ENCODE measurements around the gene LIN7B. TPM values are rescaled to one million over a fixed set of nuclear protein-coding genes. Genes with fewer than 3 reads are reported as not detected.
A peak's percentile ranks its signal among the peaks of the same experiment; 100 is the strongest.

The LIN7B gene
- total and polyA plus RNA-seq, 2 of the 13 experiments (the other 11 are each of a cell fraction or from before 2014, with no cell fraction given) = 5.3 to 7.6 TPM

GRCh38 chr19:49127674-49128544 is 13.7 kb downstream of the LIN7B start (continued):
- TF ChIP-seq ZFP37 (CRISPR knock-in tag; IDR thresholded peaks at IDR 0.05; ENCODE audit: borderline replicate concordance) (peak; percentile 99), THAP7 (CRISPR knock-in tag; IDR thresholded peaks at IDR 0.05) (peak; percentile 96), KLF6 (CRISPR knock-in tag; IDR thresholded peaks at IDR 0.05) (peak; percentile 99), ERF (CRISPR knock-in tag; IDR thresholded peaks at IDR 0.05) (peak; percentile 99), PREB (CRISPR knock-in tag; IDR thresholded peaks at IDR 0.05) (peak; percentile 97), RFX5 (IDR thresholded peaks at IDR 0.05; ENCODE audit: low read depth, low read length) (no peak), ZNF720 (CRISPR knock-in tag; IDR thresholded peaks at IDR 0.05) (peak; percentile 98), ZNF850 (CRISPR knock-in tag; conservative IDR thresholded peaks at IDR 0.05) (no peak; the same call in 1 of the 2 replicates), KDM3A (CRISPR knock-in tag; IDR thresholded peaks at IDR 0.05; ENCODE audit: low read depth) (peak; percentile 62; the same call in 1 of the 2 replicates), STAT5B (CRISPR knock-in tag; IDR thresholded peaks at IDR 0.05) (peak; percentile 98), FLYWCH1 (CRISPR knock-in tag; IDR thresholded peaks at IDR 0.05) (peak; percentile 98), ZIK1 (CRISPR knock-in tag; IDR thresholded peaks at IDR 0.05; ENCODE audit: borderline replicate concordance, low read depth) (peak; percentile 100), ZNF205 (CRISPR knock-in tag; IDR thresholded peaks at IDR 0.05) (peak; percentile 95), E2F5 (CRISPR knock-in tag; conservative IDR thresholded peaks at IDR 0.05) (peak; percentile 72), NCOR1 (IDR thresholded peaks at IDR 0.05; ENCODE audit: borderline replicate concordance, low read length) (no peak), ZNF644 (CRISPR knock-in tag; IDR thresholded peaks at IDR 0.05; ENCODE audit: low read depth) (no peak), TERF1 (CRISPR knock-in tag; IDR thresholded peaks at IDR 0.05) (peak; percentile 96), POLR2G (IDR thresholded peaks at IDR 0.05; ENCODE audit: low read depth, low read length) (peak; percentile 61), KDM6A (CRISPR knock-in tag; IDR thresholded peaks at IDR 0.05; ENCODE audit: low read depth) (no peak), EEA1 (CRISPR knock-in tag; IDR thresholded peaks at IDR 0.05; ENCODE audit: borderline replicate concordance) (peak; percentile 99), HCFC1 (IDR thresholded peaks at IDR 0.05; ENCODE audit: low read depth, low read length) (no peak), HOXD1 (CRISPR knock-in tag; IDR thresholded peaks at IDR 0.05) (peak; percentile 97), SETDB1 (CRISPR knock-in tag; IDR thresholded peaks at IDR 0.05; ENCODE audit: borderline replicate concordance) (peak; percentile 68; the same call in 1 of the 2 replicates), PBX3 (CRISPR knock-in tag; IDR thresholded peaks at IDR 0.05; ENCODE audit: borderline replicate concordance) (peak; percentile 97), ZNF160 (CRISPR knock-in tag; IDR thresholded peaks at IDR 0.05) (peak; percentile 93)

All from HepG2 (cell line).